DMS153 treated with DMSO at 0.1 percent for 48 hours (cell line): ENCODE measurements around the gene FBXO27.
A peak's percentile ranks its signal among the peaks of the same experiment; 100 is the strongest.
"Not testable (repeated sequence)": the region's sequence is repeated elsewhere in the genome, so short reads cannot be mapped to it uniquely, and the experiment has no call there.

Experiments
- DNase-seq: peaks from one replicate; lab custom pipeline; 2025; ENCODE audit not compliant: unreplicated experiment; lab: John Stamatoyannopoulos, UW

FBXO27 gene, protein sequence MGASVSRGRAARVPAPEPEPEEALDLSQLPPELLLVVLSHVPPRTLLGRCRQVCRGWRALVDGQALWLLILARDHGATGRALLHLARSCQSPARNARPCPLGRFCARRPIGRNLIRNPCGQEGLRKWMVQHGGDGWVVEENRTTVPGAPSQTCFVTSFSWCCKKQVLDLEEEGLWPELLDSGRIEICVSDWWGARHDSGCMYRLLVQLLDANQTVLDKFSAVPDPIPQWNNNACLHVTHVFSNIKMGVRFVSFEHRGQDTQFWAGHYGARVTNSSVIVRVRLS

DNA sequence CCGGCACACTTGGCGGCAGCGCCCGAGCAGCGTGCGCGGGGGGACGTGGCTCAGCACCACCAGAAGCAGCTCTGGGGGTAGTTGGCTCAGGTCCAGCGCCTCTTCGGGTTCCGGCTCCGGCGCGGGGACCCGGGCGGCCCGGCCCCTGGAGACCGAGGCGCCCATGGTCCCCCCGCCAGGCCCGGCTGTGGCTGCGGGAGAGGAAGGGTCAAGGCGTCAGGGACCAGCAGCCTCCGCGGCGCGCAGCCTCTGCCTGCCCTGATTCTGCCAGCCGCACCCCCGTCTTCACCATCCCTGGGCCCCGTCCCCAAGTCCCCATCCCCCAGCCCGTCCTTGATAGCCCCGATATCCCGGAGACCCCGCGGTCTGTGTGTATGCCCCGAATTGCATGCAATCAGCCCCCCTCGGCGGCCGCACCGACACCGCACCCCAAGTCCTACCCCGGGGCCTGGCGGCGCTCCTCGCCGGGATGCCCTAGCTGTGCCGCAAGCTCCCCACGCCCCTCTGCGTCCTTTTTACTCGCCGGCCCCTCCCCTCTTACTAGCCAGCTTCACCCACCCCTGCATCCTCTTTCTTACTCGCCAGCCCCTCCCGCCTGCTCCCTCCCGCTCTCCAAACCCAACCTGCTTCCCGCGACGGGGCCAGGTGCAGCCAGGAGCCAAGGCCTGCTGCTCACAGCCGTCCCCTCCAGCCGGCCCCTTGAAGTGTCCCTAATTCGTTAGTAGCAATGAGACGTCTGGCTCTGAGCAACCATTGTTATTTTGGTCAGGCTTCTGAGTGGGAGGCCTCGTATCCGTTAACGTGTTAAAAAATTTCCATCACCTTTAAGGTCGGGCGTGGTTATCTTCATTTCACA lies at the start of gene FBXO27:
Gene FBXO27 (minus strand): TSS at position 487 of the 856 bp plus-strand sequence. CDS start 322 bp downstream, at position 165.
- DNase-seq = peak; percentile 1

DNA sequence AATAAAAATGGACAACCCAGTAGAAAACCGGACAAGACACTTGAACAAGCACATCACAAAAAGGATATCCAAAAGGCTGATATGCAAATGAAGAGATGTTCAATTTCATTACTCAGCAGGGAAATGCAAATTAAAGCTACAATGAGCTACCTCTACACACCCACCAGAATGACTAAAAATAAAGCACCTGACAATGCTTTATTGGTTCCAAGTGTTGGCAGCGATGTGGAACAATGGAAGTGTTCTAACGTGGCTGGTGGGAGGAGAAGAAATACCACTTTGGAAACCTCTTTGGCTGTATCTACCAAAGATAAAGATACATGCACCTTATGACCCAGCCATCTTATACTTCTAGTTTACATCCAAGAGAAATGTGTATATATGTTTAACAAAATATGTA lies 48.1 kb upstream of the FBXO27 start:
- DNase-seq = no peak

DNA sequence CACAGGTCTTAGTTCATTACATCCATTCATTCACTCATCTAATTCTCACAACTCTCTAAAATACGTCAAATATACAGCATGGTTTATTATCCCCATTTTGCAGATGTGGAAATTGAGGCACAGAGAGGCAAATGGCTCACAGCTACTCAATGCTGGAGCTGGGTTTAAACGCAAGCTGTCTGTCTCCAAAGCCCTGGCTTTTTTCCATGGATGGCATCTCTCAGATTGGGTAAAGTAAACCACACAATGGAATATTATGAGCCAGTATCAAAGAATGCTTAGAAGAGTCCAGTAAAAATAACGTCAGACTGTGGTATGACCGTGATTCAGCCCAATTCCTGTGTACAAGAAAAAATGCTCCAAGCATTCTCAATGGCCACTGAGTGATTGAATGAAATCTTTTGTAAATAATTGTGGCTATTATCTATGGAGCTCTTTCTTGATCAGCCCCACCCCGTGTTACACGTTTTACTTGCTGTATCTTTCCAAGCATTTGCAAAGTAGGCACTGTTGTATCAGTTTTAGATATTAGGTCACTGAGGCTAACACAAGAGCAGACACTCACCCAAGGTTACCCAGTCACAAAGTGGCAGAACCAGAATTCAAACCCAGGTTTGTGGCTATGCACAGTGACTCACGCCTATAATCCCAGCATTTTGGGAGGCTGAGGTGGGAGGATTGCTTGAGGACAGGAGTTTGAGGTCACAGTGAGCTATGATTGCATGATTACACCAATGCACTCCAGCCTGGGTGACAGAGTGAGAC lies 46.3 kb upstream of the FBXO27 start:
- no peak for DNase-seq

DNA sequence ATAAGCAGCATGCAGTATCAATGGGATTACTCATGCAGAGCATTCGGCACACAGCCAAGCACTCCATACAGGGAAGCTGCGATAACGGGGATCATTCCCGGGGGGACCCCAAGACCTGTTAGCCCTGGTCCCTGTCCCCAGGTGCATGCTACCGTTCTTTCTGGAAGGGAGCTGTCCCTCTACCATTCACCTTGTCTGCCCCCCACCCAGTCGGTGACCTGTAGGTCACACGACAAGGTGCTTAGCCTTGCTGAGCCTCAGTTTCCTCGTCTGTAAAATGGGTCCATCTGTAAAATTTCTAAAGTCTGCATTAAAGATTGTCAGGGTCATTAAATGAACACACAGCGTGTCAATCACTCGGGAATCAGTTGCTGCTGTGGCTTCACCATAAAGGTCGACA lies 45.0 kb upstream of the FBXO27 start:
- DNase-seq = no peak

DNA sequence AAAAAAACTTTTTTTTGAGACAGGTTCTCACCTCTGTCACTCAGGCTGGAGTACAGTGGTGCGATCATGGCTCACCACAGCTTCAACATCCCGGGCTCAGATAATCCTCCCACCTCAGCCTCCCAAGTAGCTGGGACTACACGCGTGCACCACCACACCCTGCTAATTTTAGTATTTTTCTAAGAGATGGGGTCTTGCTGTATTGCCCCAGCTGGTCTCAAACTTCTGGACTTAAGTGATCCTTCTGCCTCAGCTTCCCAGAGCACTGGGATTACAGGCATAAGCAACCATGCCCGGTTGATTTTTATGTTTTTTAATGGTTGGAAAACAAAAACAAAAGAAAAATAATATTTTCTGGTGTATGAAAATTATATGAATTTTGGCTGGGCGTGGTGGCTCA lies 42.6 kb upstream of the FBXO27 start:
- no peak for DNase-seq

DNA sequence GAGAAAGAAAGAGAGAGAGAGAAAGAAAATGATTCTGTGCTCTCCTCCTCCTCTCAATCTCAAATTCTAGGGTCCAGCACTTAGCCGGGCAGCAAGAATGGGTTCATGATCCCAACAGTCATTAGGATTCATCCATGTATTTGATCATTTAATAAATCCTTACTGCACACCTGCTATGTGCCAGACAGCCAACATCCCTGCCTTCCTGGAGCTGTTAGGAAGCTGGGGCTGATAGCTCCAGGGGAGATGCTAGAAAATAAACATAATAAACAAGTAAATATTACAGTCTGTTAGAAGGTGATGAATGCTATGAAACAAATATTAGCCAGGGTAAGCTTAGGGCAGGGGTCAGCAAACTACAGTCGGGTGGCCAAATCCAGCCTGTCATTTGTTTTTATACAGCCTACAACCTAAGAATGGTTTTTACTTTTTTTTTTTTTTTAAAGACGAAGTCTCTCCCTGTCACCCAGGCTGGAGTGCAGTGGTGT lies 41.9 kb upstream of the FBXO27 start:
- DNase-seq = no peak

DNA sequence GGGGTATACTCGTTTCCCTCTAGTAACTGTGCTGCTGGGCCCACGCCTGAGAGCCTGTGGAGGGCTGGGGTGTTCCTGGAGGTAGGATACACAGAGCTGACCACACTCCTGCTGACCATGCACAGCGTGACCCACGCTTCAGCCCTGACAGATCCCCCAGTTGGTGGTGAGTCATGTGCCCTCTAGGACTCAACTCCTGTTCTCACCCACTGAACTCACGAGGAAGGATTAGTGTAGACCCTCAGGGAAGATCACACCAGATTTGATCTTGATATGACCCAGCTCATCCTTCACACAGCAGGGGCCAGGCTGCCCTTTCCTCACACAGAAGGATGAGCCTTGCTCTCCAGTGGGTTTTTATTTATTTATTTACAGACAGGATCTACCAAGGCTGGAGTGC lies 38.5 kb upstream of the FBXO27 start:
- no peak for DNase-seq

DNA sequence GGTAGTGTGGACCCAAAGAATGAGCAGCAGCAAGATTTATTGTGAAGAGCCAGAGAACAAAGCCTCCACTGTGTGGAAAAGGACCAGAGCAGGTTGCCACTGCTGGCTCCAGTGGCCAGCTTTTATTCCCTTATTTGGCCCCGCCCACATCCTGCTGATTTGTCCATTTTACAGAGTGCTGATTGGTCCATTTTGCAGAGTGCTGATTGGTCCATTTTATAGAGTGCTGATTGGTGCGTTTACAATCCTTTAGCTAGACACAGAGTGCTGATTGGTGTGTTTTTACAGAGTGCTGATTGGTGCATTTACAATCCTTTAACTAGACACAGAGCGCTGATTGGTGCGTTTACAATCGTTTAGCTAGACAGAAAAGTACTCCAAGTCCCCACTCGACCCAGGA lies 35.9 kb upstream of the FBXO27 start:
- not testable (repeated sequence) for DNase-seq

DNA sequence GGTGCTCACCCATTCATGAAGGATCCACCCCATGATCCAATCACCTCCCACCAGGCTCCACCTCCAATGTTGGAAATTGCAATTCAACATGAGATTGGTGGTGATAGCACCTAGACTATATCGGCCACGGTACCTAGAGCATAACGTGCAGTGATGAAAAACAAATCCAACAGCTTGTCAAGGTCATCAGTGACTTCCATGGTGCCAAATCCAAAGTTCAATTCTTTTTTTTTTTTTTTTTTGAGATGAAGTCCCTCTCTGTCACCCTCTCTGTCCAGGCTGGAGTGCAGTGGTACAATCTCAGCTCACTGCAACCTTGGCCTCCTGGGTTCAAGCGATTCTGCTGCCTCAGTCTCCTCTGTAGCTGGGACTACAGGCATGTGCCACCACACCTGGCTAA lies 34.8 kb upstream of the FBXO27 start:
- no peak for DNase-seq

DNA sequence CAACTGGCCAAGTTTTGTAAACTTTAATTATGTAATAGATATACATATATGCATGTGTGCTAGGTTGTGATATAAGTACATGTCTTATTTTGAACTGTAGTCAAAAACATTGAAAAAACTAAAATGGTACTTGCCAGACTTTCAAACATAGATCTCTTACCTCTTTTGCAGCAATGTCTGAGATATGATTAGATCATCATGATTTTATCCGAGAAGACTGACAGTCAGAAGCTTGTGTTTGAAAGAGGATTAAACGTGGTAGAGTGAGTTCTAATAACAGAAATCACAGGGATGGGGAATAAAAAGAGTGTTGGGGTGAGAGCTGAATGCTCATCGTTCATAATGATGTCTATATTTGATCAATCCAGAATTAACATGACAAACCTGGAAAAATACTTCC lies 33.6 kb upstream of the FBXO27 start:
- no peak for DNase-seq

DNA sequence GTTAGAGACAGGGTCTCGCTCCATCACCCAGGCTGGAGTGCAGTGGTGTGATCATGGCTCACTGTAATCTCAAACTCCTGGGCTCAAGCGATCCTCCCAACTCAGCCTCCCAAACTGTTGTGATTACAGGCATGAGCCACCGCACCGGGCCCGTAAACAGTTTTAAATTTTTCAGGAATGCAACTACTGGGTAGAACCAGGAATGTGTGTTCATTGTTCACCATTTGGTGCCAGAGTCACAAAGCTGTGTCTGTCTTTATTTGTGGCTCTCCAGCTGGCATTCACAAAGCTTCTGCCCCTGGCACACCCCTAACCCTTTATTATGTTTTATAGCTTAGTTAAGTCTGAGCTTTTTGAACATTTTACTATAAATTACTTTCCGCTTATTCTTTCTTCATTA lies 32.1 kb upstream of the FBXO27 start:
- no peak for DNase-seq

DNA sequence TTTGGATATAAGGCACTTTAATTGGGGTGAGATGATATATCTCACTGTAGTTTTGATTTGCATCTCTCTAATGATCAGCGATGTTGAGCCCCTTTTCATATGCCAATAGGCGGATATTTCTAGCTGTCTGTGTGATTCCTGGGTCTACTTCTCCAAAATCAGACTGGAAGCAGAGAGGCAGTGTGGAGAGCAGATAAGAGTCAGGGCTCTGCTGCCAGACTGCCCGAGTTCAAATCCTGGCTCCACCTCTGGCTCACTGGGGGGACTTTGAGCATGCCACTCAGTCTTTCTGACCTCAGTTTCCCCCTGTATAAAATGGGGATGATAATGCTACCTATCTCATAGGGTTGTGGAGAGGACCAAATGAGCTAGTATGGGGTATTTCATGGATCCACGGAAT lies 27.8 kb upstream of the FBXO27 start:
- DNase-seq = no peak

DNA sequence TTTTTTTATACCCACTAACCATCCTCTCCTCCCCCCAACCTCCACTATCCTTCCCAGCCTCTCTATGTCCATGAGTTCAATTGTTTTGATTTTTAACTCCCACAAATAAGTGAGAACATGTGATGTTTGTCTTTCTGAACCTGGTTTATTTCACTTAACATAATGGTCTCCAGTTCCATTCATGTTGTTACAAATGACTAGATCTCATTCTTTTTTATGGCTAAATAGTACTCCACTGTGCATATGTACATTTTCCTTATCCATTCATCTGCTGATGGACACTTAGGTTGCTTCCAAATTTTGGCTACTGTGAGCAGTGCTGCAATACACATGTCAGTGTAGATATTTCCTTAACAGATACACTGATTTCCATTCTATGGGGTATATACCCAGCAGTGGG lies 27.0 kb upstream of the FBXO27 start:
- DNase-seq = no peak

DNA sequence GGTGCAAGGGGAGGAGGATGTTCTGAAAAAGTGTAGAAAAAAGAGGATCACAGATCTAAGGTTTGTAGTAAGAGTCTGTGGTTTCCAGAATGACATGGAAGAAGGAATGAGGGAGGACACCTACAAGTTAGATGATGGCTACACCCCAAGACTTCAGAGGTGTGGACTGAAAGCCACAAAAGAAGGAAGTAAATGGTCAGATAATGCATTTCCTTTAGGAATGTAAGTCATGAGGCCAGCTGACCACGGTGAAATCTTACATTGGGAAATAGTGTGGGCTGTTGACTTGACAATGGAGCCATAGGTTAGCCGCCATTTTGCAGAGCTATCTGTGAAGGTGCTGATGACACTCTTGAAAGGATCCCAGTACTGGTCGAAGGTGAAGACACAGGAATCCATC lies 25.3 kb upstream of the FBXO27 start:
- DNase-seq = no peak

DNA sequence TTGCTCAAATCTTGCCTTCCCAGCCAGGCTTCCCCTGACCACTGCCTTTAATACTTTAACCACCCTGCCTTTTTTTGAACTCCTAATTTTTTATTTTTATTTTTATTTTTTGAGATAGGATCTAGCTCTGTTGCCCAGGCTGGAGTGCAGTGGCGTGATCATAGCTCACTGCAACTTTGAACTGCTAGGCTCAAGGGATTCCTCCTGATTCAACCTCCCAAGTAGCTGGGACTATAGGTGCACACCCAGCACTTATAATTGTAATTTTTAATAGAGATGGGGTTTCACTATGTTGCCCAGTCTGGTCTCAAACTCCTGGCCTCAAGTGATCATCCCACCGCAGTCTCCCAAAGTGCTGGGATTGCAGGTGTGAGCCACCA lies 21.7 kb upstream of the FBXO27 start:
- no peak for DNase-seq

DNA sequence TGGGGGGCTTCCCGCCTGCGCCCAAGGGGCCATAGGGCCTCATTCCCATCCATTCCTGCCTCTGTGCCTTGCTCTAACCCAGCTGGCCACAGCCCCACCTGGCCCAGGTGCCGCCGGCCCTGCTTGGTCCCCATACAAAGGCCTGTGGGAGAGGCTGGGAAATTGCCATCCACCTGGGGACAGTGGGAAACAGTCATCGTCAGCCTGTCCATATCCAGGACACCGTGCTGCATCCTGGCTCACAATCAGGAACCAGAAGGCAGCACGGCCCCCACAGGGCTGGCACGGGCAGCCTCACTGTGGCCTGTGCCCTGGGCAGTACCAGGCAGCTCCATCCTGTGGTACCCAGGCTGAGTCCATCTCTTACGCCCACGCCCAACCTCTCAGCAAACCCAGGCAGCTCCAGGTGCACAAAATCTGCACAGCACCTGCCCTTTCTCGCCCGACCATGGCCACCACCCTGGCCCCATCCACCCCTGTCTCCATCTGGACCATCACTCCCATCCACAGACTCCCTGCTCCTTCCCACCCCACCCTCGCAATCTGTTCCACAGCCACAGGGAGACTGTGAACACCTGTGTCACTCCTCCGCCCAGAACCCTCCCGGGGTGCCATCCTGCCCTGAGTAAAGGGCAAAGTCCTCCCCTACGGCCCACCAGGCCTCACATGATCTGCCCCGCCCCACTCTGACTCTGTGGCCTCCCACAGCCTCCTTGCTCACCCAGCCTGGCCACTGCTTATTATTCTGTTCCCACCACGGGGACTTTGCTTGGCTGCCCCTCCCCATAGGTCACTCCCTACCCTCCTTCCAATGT lies 21.1 kb upstream of the FBXO27 start:
- DNase-seq = no peak

DNA sequence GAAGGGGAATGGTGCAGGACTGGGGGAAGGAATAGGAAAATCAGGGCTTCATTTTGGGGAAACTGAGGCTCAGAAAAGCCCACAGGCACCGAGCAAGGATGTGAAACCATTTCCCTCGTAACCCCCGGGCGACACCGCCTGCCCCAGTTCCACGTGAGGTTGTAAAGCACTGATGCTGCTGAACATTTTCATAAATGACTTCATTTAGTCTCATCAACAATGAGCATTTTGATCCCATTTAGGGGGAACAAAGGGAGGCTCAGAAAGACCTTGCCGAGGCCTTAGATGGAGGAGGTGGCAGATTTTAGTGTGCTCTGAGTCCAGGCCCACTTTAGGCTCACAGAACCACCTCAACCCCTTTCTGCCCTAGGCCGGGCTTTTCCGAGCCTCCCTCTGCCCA lies 20.5 kb upstream of the FBXO27 start:
- DNase-seq = no peak

DNA sequence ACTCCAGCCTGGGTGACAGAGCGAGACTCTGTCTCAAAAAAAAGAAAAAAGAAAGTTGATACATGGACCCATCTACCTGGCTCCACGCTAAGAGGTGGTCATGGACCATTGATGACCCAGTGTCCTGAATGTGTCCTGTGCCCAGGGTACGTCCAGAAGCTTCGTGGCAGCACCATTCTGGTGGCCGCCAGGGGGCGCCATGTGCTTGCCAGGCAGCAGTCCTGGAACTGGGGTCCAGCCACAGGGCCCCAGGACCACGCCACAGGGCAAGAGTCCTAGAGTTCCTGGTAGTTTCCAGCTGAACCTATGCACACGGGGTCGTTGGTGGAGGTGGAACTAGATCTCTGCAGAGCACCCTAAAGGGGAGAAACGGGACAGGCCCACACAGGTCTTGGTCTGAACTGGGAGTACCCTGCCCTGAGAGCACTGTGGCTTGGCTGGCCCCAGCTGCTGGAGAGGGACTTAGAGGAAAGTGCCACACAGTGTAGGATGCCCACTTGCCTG lies 19.9 kb upstream of the FBXO27 start:
- no peak for DNase-seq

DNA sequence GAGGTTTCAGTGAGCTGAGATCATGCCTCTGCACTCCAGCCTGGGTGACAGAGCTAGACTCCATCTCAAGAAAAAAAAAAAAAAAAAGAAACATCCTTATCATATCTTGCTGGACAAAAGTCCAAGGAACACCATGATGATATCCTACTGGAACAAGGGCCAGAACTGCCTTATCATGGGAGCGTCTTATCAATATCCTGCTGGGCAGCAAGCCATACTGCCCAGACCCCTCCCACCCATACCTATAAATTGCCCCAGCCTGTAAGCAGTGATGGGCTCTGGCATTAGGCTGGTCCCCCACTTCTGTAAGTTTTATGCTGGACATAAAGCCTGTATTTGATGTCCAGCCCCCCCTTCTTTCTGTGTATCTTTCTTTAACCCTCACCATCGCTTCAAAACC lies 14.7 kb upstream of the FBXO27 start:
- DNase-seq = no peak

DNA sequence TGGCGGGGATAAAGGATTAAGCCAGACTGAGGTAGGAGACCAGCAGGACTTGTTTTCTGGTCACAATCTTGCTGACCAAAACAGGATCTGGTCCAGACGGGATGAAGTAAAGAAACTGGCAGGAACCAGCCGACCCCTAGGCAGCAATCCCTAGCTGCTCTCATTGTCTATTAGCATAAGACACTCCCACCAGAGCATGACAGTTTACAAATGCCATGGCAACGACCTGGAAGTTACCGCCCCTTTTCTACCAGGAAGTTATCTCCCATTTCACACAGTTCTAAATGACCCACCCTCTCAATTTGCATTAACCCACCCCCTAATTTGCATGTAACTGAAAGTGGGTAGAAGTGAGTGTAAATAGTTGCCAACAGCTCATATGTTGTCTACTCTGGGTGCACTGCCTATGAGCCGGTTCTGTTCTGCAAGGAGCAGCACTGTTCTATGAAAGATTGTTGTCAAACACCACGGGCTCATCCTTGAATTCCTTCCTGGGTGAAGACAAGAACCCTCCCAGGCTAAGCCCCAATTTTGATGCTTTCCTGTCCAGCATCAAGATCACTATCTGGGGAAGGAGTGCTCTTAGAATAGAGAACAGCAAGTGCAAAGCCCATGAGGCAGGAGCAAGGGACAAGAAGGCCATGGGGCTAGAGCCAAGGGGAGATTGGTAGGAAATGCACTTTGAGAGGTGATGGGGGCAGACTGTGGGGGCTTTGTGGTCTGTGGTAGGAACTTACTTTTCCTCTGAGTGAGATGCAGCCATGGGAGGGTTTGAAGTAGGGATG lies 13.9 kb upstream of the FBXO27 start:
- DNase-seq = no peak
